ENCODE results near the gene SH3GL2. TPM values are rescaled to one million over a fixed set of nuclear protein-coding genes. Genes with fewer than 3 reads are reported as not detected.

Gene SH3GL2
- total and polyA plus RNA-seq, 2 experiments from 2014 or later = 0.06 TPM; not detected in 1

GRCh38 chr9:17699615-17700330, 120.9 kb downstream of the SH3GL2 start:
- Histone ChIP-seq H2AFZ (no peak overlapping the region), H3K9ac (no peak overlapping the region), H3K36me3 (ENCODE audit: low read depth) (no peaks in the 10 kb centered on the region), H3K27me3 (replicated peaks; ENCODE audit: insufficient read depth) (no peaks in the 10 kb centered on the region), H3K79me2 (ENCODE audit: insufficient read depth) (no peaks in the 10 kb centered on the region), H3K4me2 (ENCODE audit: unreplicated experiment) (no peak overlapping the region), H3K4me1 (ENCODE audit: insufficient read depth) (no peaks in the 10 kb centered on the region), H4K20me1 (ENCODE audit: insufficient read depth) (no peaks in the 10 kb centered on the region), H3K27ac (no peak overlapping the region), H3F3A (ENCODE audit: insufficient read depth) (no peaks in the 10 kb centered on the region), H3K9me3 (ENCODE audit: low read depth) (no peaks in the 10 kb centered on the region), H3K9me2 (ENCODE audit: insufficient read depth) (no peaks in the 10 kb centered on the region), H3K4me3 (no peak overlapping the region)
- TF ChIP-seq EZH2phosphoT487 (IDR thresholded peaks at IDR 0.05; ENCODE audit: insufficient read depth, low read depth) (no peak), EZH2 (IDR thresholded peaks at IDR 0.05; ENCODE audit: insufficient read depth, poor library complexity, severe bottlenecking) (no peak)
- 11 to 22% methylated on average over 3 of the region's 3 CpGs for WGBS, 2 experiments (ENCODE audit: low coverage in 1 of 2, low lambda C conversion rate in 2 of 2, missing lambda C conversion rate in 2 of 2)
- in situ Hi-C loops (cut with MboI) = no loop called here
- DNase-seq = no peak

DNA sequence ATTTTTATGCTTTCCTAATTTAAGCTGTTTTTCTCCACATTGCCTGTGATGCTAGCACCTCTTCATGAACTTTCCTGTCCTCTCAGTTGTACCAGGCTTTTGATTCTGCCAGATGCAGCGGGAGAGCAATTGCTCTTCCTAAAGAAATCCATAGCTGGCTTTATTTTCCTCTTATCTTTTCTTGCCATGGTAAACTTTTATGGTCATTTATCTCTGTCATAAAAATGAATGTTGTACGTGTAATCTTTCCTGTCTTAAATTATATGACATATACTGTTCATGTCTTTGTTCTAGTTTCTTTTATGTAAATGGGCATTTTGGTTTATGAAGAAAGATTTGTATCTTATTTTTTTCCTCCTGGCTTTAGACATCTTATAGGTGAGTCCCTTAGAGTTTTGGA, 127.5 kb downstream of the SH3GL2 start:
- TF ChIP-seq EZH2phosphoT487 (IDR thresholded peaks at IDR 0.05; ENCODE audit: insufficient read depth, low read depth) (no peak), EZH2 (IDR thresholded peaks at IDR 0.05; ENCODE audit: insufficient read depth, poor library complexity, severe bottlenecking) (no peak)
- Histone ChIP-seq H3K4me2 (ENCODE audit: unreplicated experiment) (no peak overlapping the region), H3K27me3 (replicated peaks; ENCODE audit: insufficient read depth) (no peaks in the 10 kb centered on the region), H3K27ac (no peak overlapping the region), H3K4me1 (ENCODE audit: insufficient read depth) (no peaks in the 10 kb centered on the region), H3F3A (ENCODE audit: insufficient read depth) (no peaks in the 10 kb centered on the region), H3K9me3 (ENCODE audit: low read depth) (no peaks in the 10 kb centered on the region), H3K4me3 (no peak overlapping the region), H3K9me2 (ENCODE audit: insufficient read depth) (no peaks in the 10 kb centered on the region), H2AFZ (no peak overlapping the region), H4K20me1 (ENCODE audit: insufficient read depth) (no peaks in the 10 kb centered on the region), H3K36me3 (ENCODE audit: low read depth) (no peaks in the 10 kb centered on the region), H3K79me2 (ENCODE audit: insufficient read depth) (no peaks in the 10 kb centered on the region), H3K9ac (no peak overlapping the region)
- in situ Hi-C loops (cut with MboI) = no loop called here
- WGBS, 2 experiments (ENCODE audit: low coverage in 1 of 2, low lambda C conversion rate in 2 of 2, missing lambda C conversion rate in 2 of 2) = 23 to 25% methylated on average over 2 of the region's 2 CpGs
- DNase-seq = no peak

GRCh38 chr9:17719053-17719452, 140.2 kb downstream of the SH3GL2 start:
- H3F3A ChIP-seq (ENCODE audit: insufficient read depth) = no peaks in the 10 kb centered on the region
- TF ChIP-seq EZH2 (IDR thresholded peaks at IDR 0.05; ENCODE audit: insufficient read depth, poor library complexity, severe bottlenecking) (no peak), EZH2phosphoT487 (IDR thresholded peaks at IDR 0.05; ENCODE audit: insufficient read depth, low read depth) (no peak)
- no peaks in the 10 kb centered on the region for H4K20me1 ChIP-seq (ENCODE audit: insufficient read depth)
- DNase-seq = no peak
- no peaks in the 10 kb centered on the region for H3K36me3 ChIP-seq (ENCODE audit: low read depth)
- no peaks in the 10 kb centered on the region for H3K27me3 ChIP-seq (replicated peaks; ENCODE audit: insufficient read depth)
- no peak overlapping the region for H3K4me2 ChIP-seq (ENCODE audit: unreplicated experiment)
- WGBS, 2 experiments (ENCODE audit: low coverage in 1 of 2, low lambda C conversion rate in 2 of 2, missing lambda C conversion rate in 2 of 2) = 38 to 46% methylated on average over 1 of the region's 1 CpG
- in situ Hi-C loops (cut with MboI) = no loop called here
- H3K4me1 ChIP-seq (ENCODE audit: insufficient read depth) = no peaks in the 10 kb centered on the region
- no peak overlapping the region for H3K9ac ChIP-seq
- H2AFZ ChIP-seq = no peak overlapping the region
- H3K9me3 ChIP-seq (ENCODE audit: low read depth) = no peaks in the 10 kb centered on the region
- H3K9me2 ChIP-seq (ENCODE audit: insufficient read depth) = no peaks in the 10 kb centered on the region
- no peak overlapping the region for H3K27ac ChIP-seq
- H3K79me2 ChIP-seq (ENCODE audit: insufficient read depth) = no peaks in the 10 kb centered on the region
- H3K4me3 ChIP-seq = no peak overlapping the region

- Histone ChIP-seq H3K4me1 (ENCODE audit: insufficient read depth) (no peaks in the 10 kb centered on the region), H2AFZ (no peak overlapping the region), H3K4me2 (ENCODE audit: unreplicated experiment) (no peak overlapping the region), H3K9me3 (ENCODE audit: low read depth) (no peaks in the 10 kb centered on the region), H3K27ac (no peak overlapping the region), H3K27me3 (replicated peaks; ENCODE audit: insufficient read depth) (no peaks in the 10 kb centered on the region), H3F3A (ENCODE audit: insufficient read depth) (no peaks in the 10 kb centered on the region), H4K20me1 (ENCODE audit: insufficient read depth) (no peaks in the 10 kb centered on the region), H3K4me3 (no peak overlapping the region), H3K9ac (no peak overlapping the region), H3K9me2 (ENCODE audit: insufficient read depth) (no peaks in the 10 kb centered on the region), H3K36me3 (ENCODE audit: low read depth) (no peaks in the 10 kb centered on the region), H3K79me2 (ENCODE audit: insufficient read depth) (no peaks in the 10 kb centered on the region)
- in situ Hi-C loops (cut with MboI) = no loop called here
- TF ChIP-seq EZH2phosphoT487 (IDR thresholded peaks at IDR 0.05; ENCODE audit: insufficient read depth, low read depth) (no peak), EZH2 (IDR thresholded peaks at IDR 0.05; ENCODE audit: insufficient read depth, poor library complexity, severe bottlenecking) (no peak)
- DNase-seq = no peak
- WGBS, 2 experiments (ENCODE audit: low coverage in 1 of 2, low lambda C conversion rate in 2 of 2, missing lambda C conversion rate in 2 of 2) = 30 to 36% methylated on average over 3 of the region's 3 CpGs
Measured at GRCh38 chr9:17721954-17722353, 143.1 kb downstream of the SH3GL2 start.

Data from GM23248 (cell line).